K562 (cell line): ENCODE results near the gene DHX29. TPM values are rescaled to one million over a fixed set of nuclear protein-coding genes. Genes with fewer than 3 reads are reported as not detected.

Source experiments
- CC2D1A ChIP-seq: fragments of 450-650 bp; IDR thresholded peaks from 2 replicates; pipeline ENCODE4 v1.6.1; 2017; ENCODE audit warnings: mild to moderate bottlenecking
- ETV1 ChIP-seq: fragments of 450-650 bp; conservative IDR thresholded peaks from 2 replicates; pipeline ENCODE4 v1.6.1; 2016; ENCODE audit warnings: missing genetic modification characterization, control low read depth, low read depth, missing compliant biosample characterization
- HDAC2 ChIP-seq: fragments of 450-650 bp; IDR thresholded peaks from 2 replicates; pipeline ENCODE4 v1.6.1; 2016; ENCODE audit warnings: mild to moderate bottlenecking
- MEF2D ChIP-seq: conservative IDR thresholded peaks from 2 replicates; pipeline ENCODE4 v1.6.1; 2016; ENCODE audit warnings: low read depth, missing genetic modification characterization, missing compliant biosample characterization
- NELFE ChIP-seq: IDR thresholded peaks from 2 replicates; pipeline ENCODE4 v1.6.1; 2011; ENCODE audit warnings: mild to moderate bottlenecking; ENCODE audit not compliant: insufficient read depth, insufficient read length
- NONO ChIP-seq, 2 experiments: fragments of 200-400 bp in 1 of 2; fragments of 450-650 bp in 1 of 2; formaldehyde crosslinking in 1 of 2; IDR thresholded peaks; 2 replicates each; pipeline ENCODE4 v1.6.1; 2017; ENCODE audit warnings: low read depth in 2 of 2, mild to moderate bottlenecking in 2 of 2, moderate library complexity in 2 of 2, low read length in 1 of 2
- RAD51 ChIP-seq: fragments of 450-650 bp; IDR thresholded peaks from 2 replicates; pipeline ENCODE4 v1.7.1; 2016; ENCODE audit warnings: low read depth, mild to moderate bottlenecking, borderline replicate concordance
- SMARCB1 ChIP-seq: IDR thresholded peaks from 2 replicates; pipeline ENCODE4 v1.6.1; 2011; ENCODE audit warnings: improper control_type of control experiment, low read depth; ENCODE audit not compliant: insufficient read length
- SPI1 ChIP-seq: IDR thresholded peaks from 2 replicates; pipeline ENCODE4 v1.6.1; 2011; ENCODE audit warnings: low read depth, low read length, control low read depth, borderline replicate concordance
- STAG1 ChIP-seq: sonication (generic); formaldehyde crosslinking; IDR thresholded peaks from 2 replicates; pipeline ENCODE4 v1.5.0; 2020; ENCODE audit warnings: missing genetic modification reagents, borderline replicate concordance
- TAF9B ChIP-seq: fragments of 450-650 bp; IDR thresholded peaks from 2 replicates; pipeline ENCODE4 v1.6.1; 2018; ENCODE audit warnings: mild to moderate bottlenecking; ENCODE audit not compliant: partially characterized antibody
- TCF3 ChIP-seq: sonication (generic); formaldehyde crosslinking; IDR thresholded peaks from 2 replicates; pipeline ENCODE4 v1.4.0; 2020; ENCODE audit warnings: mild to moderate bottlenecking, missing genetic modification reagents
- polyA plus RNA-seq, 8 experiments: library from polyadenylated mRNA; depleted of rRNA in 4 of 8; stranded (reverse) in 5 of 8; unstranded in 3 of 8; fragments of >200 nt; fragmentation: Nextera tagmentation in 2 of 8; fragmentation: Illumina TruSeq in 1 of 8; extraction: Ambion mirVana in 2 of 8; extraction: Trizol in 1 of 8; gene quantifications; 2 replicates each; pipeline versions ENCODE4 v1.2.1 to v1.2.3, GENCODE V29; 2011 to 2014; ENCODE audit warnings: inconsistent platforms in 1 of 8, missing spikeins in 1 of 8
- total RNA-seq, 7 experiments: library from RNA; depleted of rRNA in 6 of 7; stranded (reverse); fragments of >200 nt in 6 of 7; fragmentation: Illumina TruSeq in 2 of 7; extraction: Trizol in 2 of 7; gene quantifications; 2 replicates each; pipeline versions ENCODE4 v1.2.1 to v1.2.3, GENCODE V29; 2011 to 2021; ENCODE audit warnings: low replicate concordance in 1 of 7
- TF ChIP-seq, protein P1 (sequence below): fragments of 200-600 bp; sonication (generic); IDR thresholded peaks from one replicate; pipeline ENCODE4 v1.6.1; 2012; ENCODE audit warnings: mild to moderate bottlenecking, low read depth, low read length, inconsistent platforms
- TF ChIP-seq, protein P2 (sequence below): fragments of 450-650 bp; formaldehyde crosslinking; IDR thresholded peaks from 2 replicates; pipeline ENCODE4 v1.4.0; 2020; ENCODE audit warnings: mild to moderate bottlenecking, moderate library complexity

Gene DHX29
- total and polyA plus RNA-seq, 9 of the 15 experiments (the other 6 are each of a cell fraction or from before 2014, with no cell fraction given) = 7.5 to 42.1 (median 25.0) TPM

DNA sequence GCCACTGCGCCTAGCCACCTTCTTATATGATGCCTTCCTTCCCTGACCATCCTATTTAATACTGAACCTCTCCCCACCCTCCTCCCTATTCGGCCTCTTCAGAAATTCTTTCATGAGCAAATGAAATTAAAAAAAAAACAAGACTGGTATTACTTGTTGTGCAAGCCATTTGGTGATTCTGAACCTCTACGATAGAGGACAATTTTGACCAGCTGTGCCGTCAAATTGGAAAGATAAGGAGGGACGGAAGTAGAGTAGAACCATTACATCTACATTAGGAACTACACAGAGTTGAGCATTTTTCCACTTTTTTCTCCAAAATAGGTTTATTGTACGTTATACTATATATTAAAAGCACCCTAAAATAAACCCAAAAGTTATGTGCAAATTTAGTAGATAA lies 2.9 kb downstream of the DHX29 start (continued):
- TF ChIP-seq, protein P1, sequence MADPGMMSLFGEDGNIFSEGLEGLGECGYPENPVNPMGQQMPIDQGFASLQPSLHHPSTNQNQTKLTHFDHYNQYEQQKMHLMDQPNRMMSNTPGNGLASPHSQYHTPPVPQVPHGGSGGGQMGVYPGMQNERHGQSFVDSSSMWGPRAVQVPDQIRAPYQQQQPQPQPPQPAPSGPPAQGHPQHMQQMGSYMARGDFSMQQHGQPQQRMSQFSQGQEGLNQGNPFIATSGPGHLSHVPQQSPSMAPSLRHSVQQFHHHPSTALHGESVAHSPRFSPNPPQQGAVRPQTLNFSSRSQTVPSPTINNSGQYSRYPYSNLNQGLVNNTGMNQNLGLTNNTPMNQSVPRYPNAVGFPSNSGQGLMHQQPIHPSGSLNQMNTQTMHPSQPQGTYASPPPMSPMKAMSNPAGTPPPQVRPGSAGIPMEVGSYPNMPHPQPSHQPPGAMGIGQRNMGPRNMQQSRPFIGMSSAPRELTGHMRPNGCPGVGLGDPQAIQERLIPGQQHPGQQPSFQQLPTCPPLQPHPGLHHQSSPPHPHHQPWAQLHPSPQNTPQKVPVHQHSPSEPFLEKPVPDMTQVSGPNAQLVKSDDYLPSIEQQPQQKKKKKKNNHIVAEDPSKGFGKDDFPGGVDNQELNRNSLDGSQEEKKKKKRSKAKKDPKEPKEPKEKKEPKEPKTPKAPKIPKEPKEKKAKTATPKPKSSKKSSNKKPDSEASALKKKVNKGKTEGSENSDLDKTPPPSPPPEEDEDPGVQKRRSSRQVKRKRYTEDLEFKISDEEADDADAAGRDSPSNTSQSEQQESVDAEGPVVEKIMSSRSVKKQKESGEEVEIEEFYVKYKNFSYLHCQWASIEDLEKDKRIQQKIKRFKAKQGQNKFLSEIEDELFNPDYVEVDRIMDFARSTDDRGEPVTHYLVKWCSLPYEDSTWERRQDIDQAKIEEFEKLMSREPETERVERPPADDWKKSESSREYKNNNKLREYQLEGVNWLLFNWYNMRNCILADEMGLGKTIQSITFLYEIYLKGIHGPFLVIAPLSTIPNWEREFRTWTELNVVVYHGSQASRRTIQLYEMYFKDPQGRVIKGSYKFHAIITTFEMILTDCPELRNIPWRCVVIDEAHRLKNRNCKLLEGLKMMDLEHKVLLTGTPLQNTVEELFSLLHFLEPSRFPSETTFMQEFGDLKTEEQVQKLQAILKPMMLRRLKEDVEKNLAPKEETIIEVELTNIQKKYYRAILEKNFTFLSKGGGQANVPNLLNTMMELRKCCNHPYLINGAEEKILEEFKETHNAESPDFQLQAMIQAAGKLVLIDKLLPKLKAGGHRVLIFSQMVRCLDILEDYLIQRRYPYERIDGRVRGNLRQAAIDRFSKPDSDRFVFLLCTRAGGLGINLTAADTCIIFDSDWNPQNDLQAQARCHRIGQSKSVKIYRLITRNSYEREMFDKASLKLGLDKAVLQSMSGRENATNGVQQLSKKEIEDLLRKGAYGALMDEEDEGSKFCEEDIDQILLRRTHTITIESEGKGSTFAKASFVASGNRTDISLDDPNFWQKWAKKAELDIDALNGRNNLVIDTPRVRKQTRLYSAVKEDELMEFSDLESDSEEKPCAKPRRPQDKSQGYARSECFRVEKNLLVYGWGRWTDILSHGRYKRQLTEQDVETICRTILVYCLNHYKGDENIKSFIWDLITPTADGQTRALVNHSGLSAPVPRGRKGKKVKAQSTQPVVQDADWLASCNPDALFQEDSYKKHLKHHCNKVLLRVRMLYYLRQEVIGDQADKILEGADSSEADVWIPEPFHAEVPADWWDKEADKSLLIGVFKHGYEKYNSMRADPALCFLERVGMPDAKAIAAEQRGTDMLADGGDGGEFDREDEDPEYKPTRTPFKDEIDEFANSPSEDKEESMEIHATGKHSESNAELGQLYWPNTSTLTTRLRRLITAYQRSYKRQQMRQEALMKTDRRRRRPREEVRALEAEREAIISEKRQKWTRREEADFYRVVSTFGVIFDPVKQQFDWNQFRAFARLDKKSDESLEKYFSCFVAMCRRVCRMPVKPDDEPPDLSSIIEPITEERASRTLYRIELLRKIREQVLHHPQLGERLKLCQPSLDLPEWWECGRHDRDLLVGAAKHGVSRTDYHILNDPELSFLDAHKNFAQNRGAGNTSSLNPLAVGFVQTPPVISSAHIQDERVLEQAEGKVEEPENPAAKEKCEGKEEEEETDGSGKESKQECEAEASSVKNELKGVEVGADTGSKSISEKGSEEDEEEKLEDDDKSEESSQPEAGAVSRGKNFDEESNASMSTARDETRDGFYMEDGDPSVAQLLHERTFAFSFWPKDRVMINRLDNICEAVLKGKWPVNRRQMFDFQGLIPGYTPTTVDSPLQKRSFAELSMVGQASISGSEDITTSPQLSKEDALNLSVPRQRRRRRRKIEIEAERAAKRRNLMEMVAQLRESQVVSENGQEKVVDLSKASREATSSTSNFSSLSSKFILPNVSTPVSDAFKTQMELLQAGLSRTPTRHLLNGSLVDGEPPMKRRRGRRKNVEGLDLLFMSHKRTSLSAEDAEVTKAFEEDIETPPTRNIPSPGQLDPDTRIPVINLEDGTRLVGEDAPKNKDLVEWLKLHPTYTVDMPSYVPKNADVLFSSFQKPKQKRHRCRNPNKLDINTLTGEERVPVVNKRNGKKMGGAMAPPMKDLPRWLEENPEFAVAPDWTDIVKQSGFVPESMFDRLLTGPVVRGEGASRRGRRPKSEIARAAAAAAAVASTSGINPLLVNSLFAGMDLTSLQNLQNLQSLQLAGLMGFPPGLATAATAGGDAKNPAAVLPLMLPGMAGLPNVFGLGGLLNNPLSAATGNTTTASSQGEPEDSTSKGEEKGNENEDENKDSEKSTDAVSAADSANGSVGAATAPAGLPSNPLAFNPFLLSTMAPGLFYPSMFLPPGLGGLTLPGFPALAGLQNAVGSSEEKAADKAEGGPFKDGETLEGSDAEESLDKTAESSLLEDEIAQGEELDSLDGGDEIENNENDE = no peak
- TF ChIP-seq HDAC2 = no peak; the same call in 1 of the 2 replicates
- TF ChIP-seq, protein P2, sequence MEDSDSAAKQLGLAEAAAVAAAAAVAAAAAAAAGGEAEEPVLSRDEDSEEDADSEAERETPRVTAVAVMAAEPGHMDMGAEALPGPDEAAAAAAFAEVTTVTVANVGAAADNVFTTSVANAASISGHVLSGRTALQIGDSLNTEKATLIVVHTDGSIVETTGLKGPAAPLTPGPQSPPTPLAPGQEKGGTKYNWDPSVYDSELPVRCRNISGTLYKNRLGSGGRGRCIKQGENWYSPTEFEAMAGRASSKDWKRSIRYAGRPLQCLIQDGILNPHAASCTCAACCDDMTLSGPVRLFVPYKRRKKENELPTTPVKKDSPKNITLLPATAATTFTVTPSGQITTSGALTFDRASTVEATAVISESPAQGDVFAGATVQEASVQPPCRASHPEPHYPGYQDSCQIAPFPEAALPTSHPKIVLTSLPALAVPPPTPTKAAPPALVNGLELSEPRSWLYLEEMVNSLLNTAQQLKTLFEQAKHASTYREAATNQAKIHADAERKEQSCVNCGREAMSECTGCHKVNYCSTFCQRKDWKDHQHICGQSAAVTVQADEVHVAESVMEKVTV (CRISPR knock-in tag) = no peak
- no peak for TF ChIP-seq MEF2D (tag)
- 0 out of 2 replicates have a peak, but pooled peaks have one; percentile 35 for TF ChIP-seq SPI1
- TF ChIP-seq TAF9B = peak; percentile 20
- TF ChIP-seq CC2D1A = no peak
- no peak for TF ChIP-seq STAG1 (CRISPR knock-in tag)
- no peak for TF ChIP-seq RAD51
- peak; percentile 82 for TF ChIP-seq TCF3 (CRISPR knock-in tag)
- peak; percentile 66; the same call in 1 of the 2 replicates for TF ChIP-seq ETV1 (tag)
- no peak for TF ChIP-seq NONO (IDR thresholded peaks at IDR 0.05; ENCODE audit: low read depth in 2 of 2, low read length in 1 of 2)
- TF ChIP-seq NELFE = no peak
- no peak for TF ChIP-seq SMARCB1
